ENCODE results near the gene APEH. TPM values are rescaled to one million over a fixed set of nuclear protein-coding genes. Genes with fewer than 3 reads are reported as not detected.

The APEH gene
- total and polyA plus RNA-seq, 2 of the 13 experiments (the other 11 are each of a cell fraction or from before 2014, with no cell fraction given) = 116 to 130 TPM

DNA sequence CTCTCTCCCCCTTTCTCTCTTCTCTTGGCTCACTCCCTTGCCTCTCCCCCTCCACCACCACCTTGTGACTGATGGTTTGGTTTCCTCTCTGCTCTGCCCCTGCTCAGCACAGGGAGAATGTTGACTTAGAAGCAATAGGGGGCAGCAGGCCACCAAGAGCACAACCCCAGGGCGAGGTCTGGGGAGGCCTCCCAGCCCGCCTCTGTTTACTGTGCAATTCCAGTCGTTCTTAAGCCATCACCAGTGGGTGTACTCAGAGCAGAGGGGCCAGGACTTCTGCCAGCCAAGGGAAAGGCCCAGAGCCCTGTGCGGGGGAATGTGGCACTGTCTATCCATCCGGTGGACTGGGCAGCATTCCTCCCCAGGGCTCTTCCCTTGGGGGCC, 5.7 kb upstream of the APEH start (continued):
- TF ChIP-seq THAP9 (CRISPR knock-in tag; IDR thresholded peaks at IDR 0.05; ENCODE audit: borderline replicate concordance) (no peak), HOXA9 (CRISPR knock-in tag; IDR thresholded peaks at IDR 0.05; ENCODE audit: borderline replicate concordance) (no peak), GATAD1 (CRISPR knock-in tag; IDR thresholded peaks at IDR 0.05) (peak; percentile 74), ZNF574 (CRISPR knock-in tag; IDR thresholded peaks at IDR 0.05) (peak; percentile 61), ZNF17 (CRISPR knock-in tag; IDR thresholded peaks at IDR 0.05) (no peak), MATR3 (CRISPR knock-in tag; IDR thresholded peaks at IDR 0.05) (no peak), REST (IDR thresholded peaks at IDR 0.05; ENCODE audit: borderline replicate concordance in 1 of 2, low read depth in 1 of 2, low read length in 2 of 2) (no peak), KLF15 (CRISPR knock-in tag; IDR thresholded peaks at IDR 0.05; ENCODE audit: borderline replicate concordance) (no peak), YEATS4 (CRISPR knock-in tag; IDR thresholded peaks at IDR 0.05; ENCODE audit: borderline replicate concordance) (peak; percentile 52; the same call in 1 of the 2 replicates), KDM3A (CRISPR knock-in tag; IDR thresholded peaks at IDR 0.05; ENCODE audit: low read depth) (peak; percentile 84), TCF12 (IDR thresholded peaks at IDR 0.05) (no peak), TCF12 (CRISPR knock-in tag; IDR thresholded peaks at IDR 0.05) (0 out of 2 replicates have a peak, but pooled peaks have one; percentile 27)
- TF ChIP-seq, protein P1, sequence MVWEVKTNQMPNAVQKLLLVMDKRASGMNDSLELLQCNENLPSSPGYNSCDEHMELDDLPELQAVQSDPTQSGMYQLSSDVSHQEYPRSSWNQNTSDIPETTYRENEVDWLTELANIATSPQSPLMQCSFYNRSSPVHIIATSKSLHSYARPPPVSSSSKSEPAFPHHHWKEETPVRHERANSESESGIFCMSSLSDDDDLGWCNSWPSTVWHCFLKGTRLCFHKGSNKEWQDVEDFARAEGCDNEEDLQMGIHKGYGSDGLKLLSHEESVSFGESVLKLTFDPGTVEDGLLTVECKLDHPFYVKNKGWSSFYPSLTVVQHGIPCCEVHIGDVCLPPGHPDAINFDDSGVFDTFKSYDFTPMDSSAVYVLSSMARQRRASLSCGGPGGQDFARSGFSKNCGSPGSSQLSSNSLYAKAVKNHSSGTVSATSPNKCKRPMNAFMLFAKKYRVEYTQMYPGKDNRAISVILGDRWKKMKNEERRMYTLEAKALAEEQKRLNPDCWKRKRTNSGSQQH (CRISPR knock-in tag; IDR thresholded peaks at IDR 0.05; ENCODE audit: low read depth) = 0 out of 2 replicates have a peak, but pooled peaks have one; percentile 41
